ENCODE data around the gene ZNF205. TPM values are rescaled to one million over a fixed set of nuclear protein-coding genes. Genes with fewer than 3 reads are reported as not detected.

The ZNF205 gene
- total and polyA plus RNA-seq, 2 experiments from 2014 or later: 16.6 to 29.1 TPM

- Mint-ChIP-seq H3K4me3 (peak overlapping the region; percentile 19; the same call in 1 of the 3 replicates), H3K27ac (peak overlapping the region; percentile 48; the same call in 1 of the 2 replicates), H3K9me3 (no peaks in the 10 kb centered on the region), H3K27me3 (ENCODE audit: insufficient read depth, low read depth, poor library complexity) (peaks cover 24% of the 10 kb centered on the region), H3K4me1 (peaks cover 29% of the 10 kb centered on the region), H3K36me3 (ENCODE audit: low read depth) (peaks cover 83% of the 10 kb centered on the region)
- DNase-seq (ENCODE audit: low spot score): no peak
- peaks cover 22% of the 10 kb centered on the region for H3K79me2 ChIP-seq (replicated peaks; ENCODE audit: insufficient read depth)
- H3K4me2 ChIP-seq: no peak overlapping the region
- H4K20me1 ChIP-seq (replicated peaks; ENCODE audit: insufficient read depth): peaks cover 39% of the 10 kb centered on the region
- H3K27ac ChIP-seq (ENCODE audit: low read depth): peak overlapping the region; percentile 84
- ATAC-seq: no peak
- no peak overlapping the region for H3K4me3 ChIP-seq
- TF ChIP-seq CREB1 (CRISPR knock-in tag; IDR thresholded peaks at IDR 0.05; ENCODE audit: low read depth) (no peak), EZH2 (IDR thresholded peaks at IDR 0.05; ENCODE audit: low read depth, unreplicated experiment) (no peak), ZNF462 (CRISPR knock-in tag; IDR thresholded peaks at IDR 0.05) (no peak), NANOG (IDR thresholded peaks at IDR 0.05; ENCODE audit: borderline replicate concordance) (no peak), STAT1 (IDR thresholded peaks at IDR 0.05; ENCODE audit: unreplicated experiment) (no peak), JUNB (IDR thresholded peaks at IDR 0.05; ENCODE audit: unreplicated experiment) (no peak), ZNF114 (CRISPR knock-in tag; IDR thresholded peaks at IDR 0.05) (no peak), EZH2phosphoT487 (IDR thresholded peaks at IDR 0.05; ENCODE audit: unreplicated experiment) (no peak), POLR2AphosphoS5 (IDR thresholded peaks at IDR 0.05; ENCODE audit: low read depth) (no peak), ZNF331 (CRISPR knock-in tag; IDR thresholded peaks at IDR 0.05; ENCODE audit: low read depth) (no peak)
- TF ChIP-seq, protein P1, sequence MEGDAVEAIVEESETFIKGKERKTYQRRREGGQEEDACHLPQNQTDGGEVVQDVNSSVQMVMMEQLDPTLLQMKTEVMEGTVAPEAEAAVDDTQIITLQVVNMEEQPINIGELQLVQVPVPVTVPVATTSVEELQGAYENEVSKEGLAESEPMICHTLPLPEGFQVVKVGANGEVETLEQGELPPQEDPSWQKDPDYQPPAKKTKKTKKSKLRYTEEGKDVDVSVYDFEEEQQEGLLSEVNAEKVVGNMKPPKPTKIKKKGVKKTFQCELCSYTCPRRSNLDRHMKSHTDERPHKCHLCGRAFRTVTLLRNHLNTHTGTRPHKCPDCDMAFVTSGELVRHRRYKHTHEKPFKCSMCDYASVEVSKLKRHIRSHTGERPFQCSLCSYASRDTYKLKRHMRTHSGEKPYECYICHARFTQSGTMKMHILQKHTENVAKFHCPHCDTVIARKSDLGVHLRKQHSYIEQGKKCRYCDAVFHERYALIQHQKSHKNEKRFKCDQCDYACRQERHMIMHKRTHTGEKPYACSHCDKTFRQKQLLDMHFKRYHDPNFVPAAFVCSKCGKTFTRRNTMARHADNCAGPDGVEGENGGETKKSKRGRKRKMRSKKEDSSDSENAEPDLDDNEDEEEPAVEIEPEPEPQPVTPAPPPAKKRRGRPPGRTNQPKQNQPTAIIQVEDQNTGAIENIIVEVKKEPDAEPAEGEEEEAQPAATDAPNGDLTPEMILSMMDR (conservative IDR thresholded peaks at IDR 0.05; ENCODE audit: low read depth in 2 of 2): no peak
- TF ChIP-seq, protein P2, sequence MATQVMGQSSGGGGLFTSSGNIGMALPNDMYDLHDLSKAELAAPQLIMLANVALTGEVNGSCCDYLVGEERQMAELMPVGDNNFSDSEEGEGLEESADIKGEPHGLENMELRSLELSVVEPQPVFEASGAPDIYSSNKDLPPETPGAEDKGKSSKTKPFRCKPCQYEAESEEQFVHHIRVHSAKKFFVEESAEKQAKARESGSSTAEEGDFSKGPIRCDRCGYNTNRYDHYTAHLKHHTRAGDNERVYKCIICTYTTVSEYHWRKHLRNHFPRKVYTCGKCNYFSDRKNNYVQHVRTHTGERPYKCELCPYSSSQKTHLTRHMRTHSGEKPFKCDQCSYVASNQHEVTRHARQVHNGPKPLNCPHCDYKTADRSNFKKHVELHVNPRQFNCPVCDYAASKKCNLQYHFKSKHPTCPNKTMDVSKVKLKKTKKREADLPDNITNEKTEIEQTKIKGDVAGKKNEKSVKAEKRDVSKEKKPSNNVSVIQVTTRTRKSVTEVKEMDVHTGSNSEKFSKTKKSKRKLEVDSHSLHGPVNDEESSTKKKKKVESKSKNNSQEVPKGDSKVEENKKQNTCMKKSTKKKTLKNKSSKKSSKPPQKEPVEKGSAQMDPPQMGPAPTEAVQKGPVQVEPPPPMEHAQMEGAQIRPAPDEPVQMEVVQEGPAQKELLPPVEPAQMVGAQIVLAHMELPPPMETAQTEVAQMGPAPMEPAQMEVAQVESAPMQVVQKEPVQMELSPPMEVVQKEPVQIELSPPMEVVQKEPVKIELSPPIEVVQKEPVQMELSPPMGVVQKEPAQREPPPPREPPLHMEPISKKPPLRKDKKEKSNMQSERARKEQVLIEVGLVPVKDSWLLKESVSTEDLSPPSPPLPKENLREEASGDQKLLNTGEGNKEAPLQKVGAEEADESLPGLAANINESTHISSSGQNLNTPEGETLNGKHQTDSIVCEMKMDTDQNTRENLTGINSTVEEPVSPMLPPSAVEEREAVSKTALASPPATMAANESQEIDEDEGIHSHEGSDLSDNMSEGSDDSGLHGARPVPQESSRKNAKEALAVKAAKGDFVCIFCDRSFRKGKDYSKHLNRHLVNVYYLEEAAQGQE (IDR thresholded peaks at IDR 0.05; ENCODE audit: unreplicated experiment): no peak
- TF ChIP-seq, protein P3, sequence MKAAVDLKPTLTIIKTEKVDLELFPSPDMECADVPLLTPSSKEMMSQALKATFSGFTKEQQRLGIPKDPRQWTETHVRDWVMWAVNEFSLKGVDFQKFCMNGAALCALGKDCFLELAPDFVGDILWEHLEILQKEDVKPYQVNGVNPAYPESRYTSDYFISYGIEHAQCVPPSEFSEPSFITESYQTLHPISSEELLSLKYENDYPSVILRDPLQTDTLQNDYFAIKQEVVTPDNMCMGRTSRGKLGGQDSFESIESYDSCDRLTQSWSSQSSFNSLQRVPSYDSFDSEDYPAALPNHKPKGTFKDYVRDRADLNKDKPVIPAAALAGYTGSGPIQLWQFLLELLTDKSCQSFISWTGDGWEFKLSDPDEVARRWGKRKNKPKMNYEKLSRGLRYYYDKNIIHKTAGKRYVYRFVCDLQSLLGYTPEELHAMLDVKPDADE (IDR thresholded peaks at IDR 0.05): no peak
- peaks cover 35% of the 10 kb centered on the region for H3K36me3 ChIP-seq (ENCODE audit: insufficient read depth)
- H3K4me1 ChIP-seq (ENCODE audit: insufficient read depth): peaks cover 13% of the 10 kb centered on the region; the same call in 1 of the 2 replicates
- H2AFZ ChIP-seq: no peak overlapping the region
- H3K9me2 ChIP-seq (ENCODE audit: insufficient read depth): no peaks in the 10 kb centered on the region
- peaks cover 58% of the 10 kb centered on the region for H3F3A ChIP-seq (replicated peaks; ENCODE audit: low read depth)
- no peaks in the 10 kb centered on the region for H3K27me3 ChIP-seq (ENCODE audit: insufficient read depth)
These were observed 23.9 kb upstream of the ZNF205 start for GRCh38 chr16:3088450-3088849.
